CD14-positive monocyte (primary cell): ENCODE results near the gene CNGA3. TPM values are rescaled to one million over a fixed set of nuclear protein-coding genes. Genes with fewer than 3 reads are reported as not detected.

Source experiments
- DNase-seq, 3 donors: peaks; one replicate each; pipeline ENCODE4 v3.0.0-alpha.2; 2011 to 2022
- H2AFZ ChIP-seq: 2 replicates; pipeline ENCODE4 v1.6.0; 2012; ENCODE audit warnings: mild to moderate bottlenecking, low read depth, low read length, inconsistent platforms; ENCODE audit not compliant: insufficient read depth, poor library complexity, severe bottlenecking
- H3K27ac ChIP-seq, 2 donors: 1 replicate in 1 of 2; 2 replicates in 1 of 2; pipeline ENCODE4 v1.5.1; 2012 to 2013; ENCODE audit warnings: low read length in 2 of 2, control low read depth in 1 of 2, inconsistent platforms in 1 of 2, low read depth in 1 of 2, mild to moderate bottlenecking in 1 of 2
- H3K27me3 ChIP-seq, 2 donors: one replicate each; pipeline versions ENCODE4 v1.6.0 to v1.6.1; 2011 to 2013; ENCODE audit warnings: low read length in 2 of 2; ENCODE audit not compliant: control insufficient read depth in 2 of 2, insufficient read depth in 2 of 2
- H3K36me3 ChIP-seq, 2 donors: replicated peaks in 1 of 2; 1 replicate in 1 of 2; 2 replicates in 1 of 2; pipeline versions ENCODE4 v1.5.1 to v1.6.1; 2012 to 2013; ENCODE audit warnings: low read length in 2 of 2, control low read depth in 1 of 2, inconsistent platforms in 1 of 2, mild to moderate bottlenecking in 1 of 2; ENCODE audit not compliant: insufficient read depth in 2 of 2, control insufficient read depth in 1 of 2
- H3K4me1 ChIP-seq, 2 donors: 1 replicate in 1 of 2; 2 replicates in 1 of 2; pipeline versions ENCODE4 v1.5.1 to v1.6.1; 2012 to 2013; ENCODE audit warnings: low read length in 2 of 2, control low read depth in 1 of 2, inconsistent platforms in 1 of 2, mild to moderate bottlenecking in 1 of 2, moderate library complexity in 1 of 2; ENCODE audit not compliant: insufficient read depth in 2 of 2, control insufficient read depth in 1 of 2
- H3K4me2 ChIP-seq: replicated peaks from 2 replicates; pipeline ENCODE3; 2012; ENCODE audit warnings: low read length, moderate library complexity, mild to moderate bottlenecking; ENCODE audit not compliant: poor library complexity, severe bottlenecking; ENCODE audit errors: extremely low read depth
- H3K4me3 ChIP-seq, 3 experiments: fragments of 200-600 bp in 1 of 3; sonication (generic) in 1 of 3; replicated peaks in 1 of 3; 1 replicate in 2 of 3; 2 replicates in 1 of 3; pipeline ENCODE4 v1.5.1; 2011 to 2013; ENCODE audit warnings: low read length in 3 of 3, mild to moderate bottlenecking in 3 of 3, control low read depth in 2 of 3, low read depth in 2 of 3, inconsistent platforms in 1 of 3, moderate library complexity in 1 of 3
- H3K79me2 ChIP-seq: 2 replicates; pipeline ENCODE4 v1.6.0; 2012; ENCODE audit warnings: mild to moderate bottlenecking, control low read depth, inconsistent platforms, low read length, moderate library complexity; ENCODE audit not compliant: insufficient read depth
- H3K9ac ChIP-seq: 2 replicates; pipeline ENCODE4 v1.6.0; 2017; ENCODE audit warnings: low read length, mild to moderate bottlenecking; ENCODE audit not compliant: insufficient read depth, poor library complexity, severe bottlenecking
- H3K9me3 ChIP-seq, 2 donors: replicated peaks in 1 of 2; 1 replicate in 1 of 2; 2 replicates in 1 of 2; pipeline versions ENCODE4 v1.5.1 to v1.6.1; 2012 to 2013; ENCODE audit warnings: low read length in 2 of 2, control low read depth in 1 of 2; ENCODE audit not compliant: control insufficient read depth in 1 of 2, insufficient read depth in 1 of 2
- H4K20me1 ChIP-seq: 2 replicates; pipeline ENCODE4 v1.6.0; 2012; ENCODE audit warnings: mild to moderate bottlenecking, low read length, control low read depth, moderate library complexity; ENCODE audit not compliant: insufficient read depth
- H3K27ac Mint-ChIP-seq, 7 donors: one replicate each; pipeline ENCODE4 v1.8.0; 2020; ENCODE audit warnings: mild to moderate bottlenecking in 7 of 7, mixed read lengths in 7 of 7, moderate library complexity in 6 of 7, inconsistent platforms in 2 of 7
- H3K27me3 Mint-ChIP-seq, 3 donors: one replicate each; pipeline ENCODE4 v1.8.0; 2021 to 2022; ENCODE audit warnings: low read depth in 3 of 3, mild to moderate bottlenecking in 3 of 3, mixed read lengths in 3 of 3, moderate library complexity in 3 of 3, inconsistent platforms in 1 of 3
- H3K36me3 Mint-ChIP-seq, 2 donors: one replicate each; pipeline ENCODE4 v1.8.0; 2020; ENCODE audit warnings: mixed read lengths in 2 of 2, inconsistent platforms in 1 of 2, mild to moderate bottlenecking in 1 of 2
- H3K4me1 Mint-ChIP-seq: one replicate; pipeline ENCODE4 v1.8.0; 2020; ENCODE audit warnings: mild to moderate bottlenecking, mixed read lengths
- H3K4me3 Mint-ChIP-seq, 2 donors: one replicate each; pipeline ENCODE4 v1.8.0; 2020; ENCODE audit warnings: mild to moderate bottlenecking in 2 of 2, mixed read lengths in 2 of 2, moderate library complexity in 1 of 2
- H3K9me3 Mint-ChIP-seq, 7 donors: one replicate each; pipeline ENCODE4 v1.8.0; 2020 to 2022; ENCODE audit warnings: mixed read lengths in 7 of 7, mild to moderate bottlenecking in 6 of 7, moderate library complexity in 6 of 7, inconsistent platforms in 2 of 7
- WGBS: methylation state at CpG from one replicate; pipeline ENCODE4 v1.1.5; 2013; ENCODE audit warnings: missing lambda C conversion rate; ENCODE audit not compliant: insufficient coverage; 5-methylcytosine and 5-hydroxymethylcytosine counted together
- intact Hi-C, 2 donors: fragments of 100-400 bp; cut with micrococcal nuclease; formaldehyde crosslinking; loops; one replicate each; pipeline versions ENCODE4 v1.15.0 to v1.15.1; 2023
- polyA plus RNA-seq, 3 donors: library from polyadenylated mRNA; depleted of rRNA in 1 of 3; unstranded in 2 of 3; stranded (reverse) in 1 of 3; fragments of 300-500 nt in 2 of 3; fragments of >200 nt in 1 of 3; fragmentation: Illumina TruSeq in 2 of 3; gene quantifications; 1 replicate in 2 of 3; 2 replicates in 1 of 3; pipeline ENCODE4 v1.2.3, GENCODE V29; 2012 to 2021
- TF ChIP-seq, protein P1 (sequence below): fragments of 200-600 bp; IDR thresholded peaks from one replicate; pipeline ENCODE4 v1.8.0; 2022; ENCODE audit warnings: antibody characterized with exemption, mild to moderate bottlenecking

The CNGA3 gene
- polyA plus RNA-seq, 3 donors, result not detected

DNA sequence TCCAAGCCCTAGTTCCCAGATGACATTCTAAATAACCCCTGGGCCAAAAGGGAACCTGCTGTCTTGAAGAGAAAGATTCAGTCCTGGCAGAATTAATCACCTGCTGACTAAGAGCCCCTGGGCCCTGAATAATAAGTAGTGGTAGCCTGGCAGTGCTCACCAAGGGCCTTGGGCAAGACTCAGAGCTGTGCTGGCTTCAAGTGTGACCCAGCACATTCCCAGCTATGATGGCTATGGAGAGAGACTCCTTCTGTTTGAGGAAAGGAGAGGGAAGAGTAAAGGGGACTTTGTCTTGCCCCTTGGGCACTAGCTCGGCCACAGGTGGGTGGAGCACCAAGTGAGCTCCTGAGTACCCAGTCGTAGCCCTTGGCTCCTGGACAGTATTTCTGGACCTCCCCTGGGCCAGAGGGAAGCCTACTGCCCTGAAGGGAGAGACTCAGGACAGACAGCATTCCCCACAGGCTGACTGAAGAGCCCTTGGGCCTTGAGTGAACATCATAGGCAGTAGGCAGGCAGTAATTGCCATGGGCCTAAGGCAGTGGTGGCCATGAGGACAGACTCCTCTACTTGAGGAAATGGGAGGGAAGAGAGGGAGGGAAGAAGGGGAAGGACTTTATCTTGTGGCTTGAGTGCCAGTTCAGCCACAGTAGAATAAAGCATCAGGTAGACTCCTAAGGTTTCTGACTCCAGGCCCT lies 58.4 kb downstream of the CNGA3 start:
- intact Hi-C loops, result no loop called here
- H3K27ac Mint-ChIP-seq, result no peak overlapping the region

DNA sequence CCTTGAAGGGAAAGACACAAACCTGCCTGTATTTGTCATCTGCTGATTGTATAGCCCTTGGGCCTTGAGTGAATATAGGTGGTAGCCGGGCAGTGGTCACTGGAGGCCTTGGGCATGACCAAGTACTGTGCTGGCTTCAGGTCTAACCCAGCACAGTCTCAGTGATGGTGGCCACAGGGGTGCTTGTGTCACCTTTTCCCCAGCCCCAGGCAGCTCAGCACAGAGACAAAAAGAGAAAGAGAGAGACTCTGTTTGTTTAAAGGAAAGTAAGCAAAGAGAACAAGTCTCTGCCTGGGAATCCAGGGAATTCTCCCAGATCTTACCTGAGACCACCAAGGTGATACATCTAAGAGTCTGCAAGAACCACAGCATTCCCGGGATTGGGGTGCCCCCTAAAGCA lies 59.0 kb downstream of the CNGA3 start:
- Histone ChIP-seq H3K36me3 (no peaks in the 10 kb centered on the region), H3K4me3 (no peak overlapping the region), H4K20me1 (no peaks in the 10 kb centered on the region), H3K4me2 (no peak overlapping the region), H2AFZ (no peak overlapping the region), H3K9me3 (no peaks in the 10 kb centered on the region), H3K27ac (no peak overlapping the region), H3K79me2 (no peaks in the 10 kb centered on the region), H3K9ac (no peak overlapping the region), H3K27me3 (peaks cover 8 to 15% of the 10 kb centered on the region in 2 donors), H3K4me1 (no peaks in the 10 kb centered on the region)
- Mint-ChIP-seq H3K9me3 (no peaks in the 10 kb centered on the region), H3K27me3 (peaks cover 11 to 32% (median 15%) of the 10 kb centered on the region in 3 donors), H3K36me3 (no peaks in the 10 kb centered on the region), H3K27ac (no peak overlapping the region), H3K4me3 (no peak overlapping the region), H3K4me1 (no peaks in the 10 kb centered on the region)
- DNase-seq, result no peak
- 95% methylated on average over 2 of the region's 2 CpGs for WGBS
- TF ChIP-seq, protein P1, sequence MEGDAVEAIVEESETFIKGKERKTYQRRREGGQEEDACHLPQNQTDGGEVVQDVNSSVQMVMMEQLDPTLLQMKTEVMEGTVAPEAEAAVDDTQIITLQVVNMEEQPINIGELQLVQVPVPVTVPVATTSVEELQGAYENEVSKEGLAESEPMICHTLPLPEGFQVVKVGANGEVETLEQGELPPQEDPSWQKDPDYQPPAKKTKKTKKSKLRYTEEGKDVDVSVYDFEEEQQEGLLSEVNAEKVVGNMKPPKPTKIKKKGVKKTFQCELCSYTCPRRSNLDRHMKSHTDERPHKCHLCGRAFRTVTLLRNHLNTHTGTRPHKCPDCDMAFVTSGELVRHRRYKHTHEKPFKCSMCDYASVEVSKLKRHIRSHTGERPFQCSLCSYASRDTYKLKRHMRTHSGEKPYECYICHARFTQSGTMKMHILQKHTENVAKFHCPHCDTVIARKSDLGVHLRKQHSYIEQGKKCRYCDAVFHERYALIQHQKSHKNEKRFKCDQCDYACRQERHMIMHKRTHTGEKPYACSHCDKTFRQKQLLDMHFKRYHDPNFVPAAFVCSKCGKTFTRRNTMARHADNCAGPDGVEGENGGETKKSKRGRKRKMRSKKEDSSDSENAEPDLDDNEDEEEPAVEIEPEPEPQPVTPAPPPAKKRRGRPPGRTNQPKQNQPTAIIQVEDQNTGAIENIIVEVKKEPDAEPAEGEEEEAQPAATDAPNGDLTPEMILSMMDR, result no peak
- intact Hi-C loops, result no loop called here

More for the DNA sequence above, 58.4 kb downstream of the CNGA3 start:
- Histone ChIP-seq H3K9me3 (no peaks in the 10 kb centered on the region), H3K4me2 (no peak overlapping the region), H3K79me2 (no peaks in the 10 kb centered on the region), H4K20me1 (no peaks in the 10 kb centered on the region), H3K27me3 (peaks cover 8 to 21% of the 10 kb centered on the region in 2 donors), H2AFZ (no peak overlapping the region), H3K27ac (no peak overlapping the region), H3K36me3 (no peaks in the 10 kb centered on the region), H3K4me1 (no peaks in the 10 kb centered on the region), H3K4me3 (no peak overlapping the region), H3K9ac (no peak overlapping the region)
- WGBS, result 83% methylated on average over 1 of the region's 2 CpGs
- TF ChIP-seq, protein P1, result no peak
- peaks cover 0 to 2% (median 0%) of the 10 kb centered on the region in 7 donors for H3K9me3 Mint-ChIP-seq
- H3K4me1 Mint-ChIP-seq, result no peaks in the 10 kb centered on the region
- H3K36me3 Mint-ChIP-seq, result no peaks in the 10 kb centered on the region
- DNase-seq, result no peak
- H3K4me3 Mint-ChIP-seq, result peak overlapping the region in 1 of 2 donors; percentile 17
- H3K27me3 Mint-ChIP-seq, result peaks cover 11 to 36% (median 17%) of the 10 kb centered on the region in 3 donors
